Fibroblast of skin of left biceps (primary cell): ENCODE measurements around the gene KRTAP5-9.
"Not testable (repeated sequence)": the region's sequence is repeated elsewhere in the genome, so short reads cannot be mapped to it uniquely, and the experiment has no call there.

Experiments
- DNase-seq, 2 experiments: peaks; one replicate each; pipeline ENCODE4 v3.0.0-alpha.2; 2013; ENCODE audit warnings: low read depth in 2 of 2

KRTAP5-9 gene

GRCh38 chr11:71582969-71583368 is 34.7 kb downstream of the KRTAP5-9 start:
- DNase-seq, result not testable (repeated sequence)

GRCh38 chr11:71585673-71586072 is 37.5 kb downstream of the KRTAP5-9 start:
- DNase-seq, result not testable (repeated sequence)

GRCh38 chr11:71588314-71588713 is 40.1 kb downstream of the KRTAP5-9 start:
- DNase-seq, result not testable (repeated sequence)

GRCh38 chr11:71588822-71589545 is 40.8 kb downstream of the KRTAP5-9 start:
- DNase-seq, result not testable (repeated sequence)

- not testable (repeated sequence) for DNase-seq
These were observed 41.3 kb downstream of the KRTAP5-9 start for GRCh38 chr11:71589546-71589920.
